GM12878 (cell line): ENCODE data around the gene PAF1. TPM values are rescaled to one million over a fixed set of nuclear protein-coding genes. Genes with fewer than 3 reads are reported as not detected.
A peak's percentile ranks its signal among the peaks of the same experiment; 100 is the strongest.

Experiments
- ATF2 ChIP-seq: IDR thresholded peaks from 2 replicates; pipeline ENCODE4 v1.6.1; 2012; ENCODE audit warnings: low read length, inconsistent platforms
- BCLAF1 ChIP-seq: fragments of 450-650 bp; IDR thresholded peaks from 2 replicates; pipeline ENCODE4 v1.6.1; 2017; ENCODE audit warnings: antibody characterized with exemption, mild to moderate bottlenecking, moderate library complexity
- BHLHE40 ChIP-seq, 2 experiments: fragments of 450-650 bp in 1 of 2; IDR thresholded peaks; 2 replicates each; pipeline ENCODE4 v1.6.1; 2011 to 2017; ENCODE audit warnings: low read depth in 2 of 2, borderline replicate concordance in 1 of 2, improper control_type of control experiment in 1 of 2, low read length in 1 of 2, mild to moderate bottlenecking in 1 of 2
- CEBPB ChIP-seq, 2 experiments: fragments of 150-350 bp in 1 of 2; IDR thresholded peaks; 2 replicates each; pipeline ENCODE4 v1.6.1; 2012 to 2014; ENCODE audit warnings: low read depth in 2 of 2, low read length in 2 of 2, borderline replicate concordance in 1 of 2, inconsistent platforms in 1 of 2
- CUX1 ChIP-seq: IDR thresholded peaks from 2 replicates; pipeline ENCODE4 v1.6.1; 2012; ENCODE audit warnings: improper control_type of control experiment, low read depth, low read length; ENCODE audit not compliant: insufficient replicate concordance
- EP300 ChIP-seq, 2 experiments: fragments of 150-350 bp in 1 of 2; IDR thresholded peaks; 2 replicates each; pipeline ENCODE4 v1.6.1; 2011 to 2012; ENCODE audit warnings: low read depth in 2 of 2, low read length in 2 of 2, borderline replicate concordance in 1 of 2, improper control_type of control experiment in 1 of 2, inconsistent platforms in 1 of 2; ENCODE audit not compliant: control insufficient read depth in 1 of 2
- FOXK2 ChIP-seq: fragments of 450-650 bp; IDR thresholded peaks from 2 replicates; pipeline ENCODE4 v1.6.1; 2017; ENCODE audit warnings: mild to moderate bottlenecking, moderate library complexity
- GABPA ChIP-seq: IDR thresholded peaks from 2 replicates; pipeline ENCODE4 v1.6.1; 2014; ENCODE audit warnings: antibody characterized with exemption, low read depth, mild to moderate bottlenecking, inconsistent platforms
- MEF2B ChIP-seq: fragments of 450-650 bp; IDR thresholded peaks from 2 replicates; pipeline ENCODE4 v1.6.1; 2018; ENCODE audit warnings: mild to moderate bottlenecking, moderate library complexity; ENCODE audit not compliant: partially characterized antibody, poor library complexity, severe bottlenecking
- MLLT1 ChIP-seq: fragments of 450-650 bp; IDR thresholded peaks from 2 replicates; pipeline ENCODE4 v1.6.1; 2016; ENCODE audit warnings: mild to moderate bottlenecking
- MYC ChIP-seq: IDR thresholded peaks from 2 replicates; pipeline ENCODE4 v1.6.1; 2011; ENCODE audit warnings: mild to moderate bottlenecking, low read length, moderate library complexity, inconsistent platforms; ENCODE audit not compliant: insufficient read depth, insufficient replicate concordance, insufficient read length, severe bottlenecking
- NRF1 ChIP-seq: conservative IDR thresholded peaks from 2 replicates; pipeline ENCODE4 v1.6.1; 2011; ENCODE audit warnings: mild to moderate bottlenecking, low read depth, low read length, improper control_type of control experiment
- RBBP5 ChIP-seq: fragments of 200-600 bp; sonication (generic); conservative IDR thresholded peaks from 2 replicates; pipeline ENCODE4 v1.6.1; 2016
- SP1 ChIP-seq: IDR thresholded peaks from one replicate; pipeline ENCODE4 v1.6.1; 2011; ENCODE audit warnings: low read depth, low read length
- TCF7 ChIP-seq: IDR thresholded peaks from 2 replicates; pipeline ENCODE4 v1.6.1; 2014; ENCODE audit warnings: antibody characterized with exemption, borderline replicate concordance
- WRNIP1 ChIP-seq: IDR thresholded peaks from 2 replicates; pipeline ENCODE4 v1.6.1; 2011; ENCODE audit warnings: low read depth, low read length, improper control_type of control experiment, borderline replicate concordance
- polyA plus RNA-seq, 11 experiments: library from polyadenylated mRNA; depleted of rRNA in 4 of 11; unstranded in 6 of 11; stranded (reverse) in 5 of 11; fragments of >200 nt; fragmentation: Nextera tagmentation in 4 of 11; fragmentation: Illumina TruSeq in 1 of 11; extraction: Ambion mirVana in 4 of 11; extraction: Trizol in 1 of 11; gene quantifications; 1 replicate in 1 of 11; 2 replicates in 10 of 11; pipeline versions ENCODE4 v1.2.1 to v1.2.3, GENCODE V29; 2011 to 2016; ENCODE audit warnings: inconsistent platforms in 2 of 11, missing spikeins in 2 of 11, low read depth in 1 of 11
- total RNA-seq, 4 experiments: library from RNA; depleted of rRNA in 3 of 4; stranded (reverse); fragments of >200 nt in 3 of 4; fragmentation: Illumina TruSeq in 1 of 4; extraction: Trizol in 1 of 4; gene quantifications; 2 replicates each; pipeline versions ENCODE4 v1.2.1 to v1.2.3, GENCODE V29; 2013 to 2021

PAF1 gene
- total and polyA plus RNA-seq, 10 of the 15 experiments (the other 5 are each of a cell fraction or from before 2014, with no cell fraction given): 1.7 to 45.8 (median 39.6) TPM

GRCh38 chr19:39403331-39404312 lies 12.7 kb upstream of the PAF1 start (continued):
- TF ChIP-seq MYC (no peak), ATF2 (no peak), BCLAF1 (peak; percentile 82), FOXK2 (peak; percentile 61), GABPA (no peak), BHLHE40 (IDR thresholded peaks at IDR 0.05; ENCODE audit: borderline replicate concordance in 1 of 2, low read depth in 2 of 2, low read length in 1 of 2) (peak; percentile 100), CUX1 (no peak), MEF2B (peak; percentile 47), EP300 (IDR thresholded peaks at IDR 0.05; ENCODE audit: borderline replicate concordance in 1 of 2, control insufficient read depth in 1 of 2, low read depth in 2 of 2, low read length in 2 of 2) (peak; percentile 58 to 80), RBBP5 (no peak), SP1 (peak; percentile 71), CEBPB (IDR thresholded peaks at IDR 0.05; ENCODE audit: borderline replicate concordance in 1 of 2, low read depth in 2 of 2, low read length in 2 of 2) (no peak), WRNIP1 (no peak), TCF7 (no peak), MLLT1 (peak; percentile 34; the same call in 1 of the 2 replicates), NRF1 (no peak)
